HUES6 (cell line): ENCODE data around the gene SLC43A2.

Source experiments
- H3K27ac ChIP-seq: 2 replicates; pipeline ENCODE4 v1.7.0; 2013; ENCODE audit warnings: low read depth, mild to moderate bottlenecking, low read length, inconsistent platforms
- H3K27me3 ChIP-seq: 2 replicates; pipeline ENCODE4 v1.6.1; 2013; ENCODE audit warnings: low read length; ENCODE audit not compliant: control insufficient read depth, insufficient read depth
- H3K36me3 ChIP-seq: 2 replicates; pipeline ENCODE4 v1.6.1; 2013; ENCODE audit warnings: low read length; ENCODE audit not compliant: control insufficient read depth, insufficient read depth
- H3K4me1 ChIP-seq: 2 replicates; pipeline ENCODE4 v1.6.1; 2013; ENCODE audit warnings: low read length; ENCODE audit not compliant: control insufficient read depth, insufficient read depth
- H3K4me3 ChIP-seq: 2 replicates; pipeline ENCODE4 v1.5.1; 2013; ENCODE audit warnings: low read depth, low read length
- H3K9ac ChIP-seq: one replicate; pipeline ENCODE4 v1.6.1; 2013; ENCODE audit warnings: mild to moderate bottlenecking, low read length
- H3K9me3 ChIP-seq: 2 replicates; pipeline ENCODE4 v1.6.1; 2013; ENCODE audit warnings: low read depth, low read length; ENCODE audit not compliant: control insufficient read depth, insufficient read depth

SLC43A2 gene

DNA sequence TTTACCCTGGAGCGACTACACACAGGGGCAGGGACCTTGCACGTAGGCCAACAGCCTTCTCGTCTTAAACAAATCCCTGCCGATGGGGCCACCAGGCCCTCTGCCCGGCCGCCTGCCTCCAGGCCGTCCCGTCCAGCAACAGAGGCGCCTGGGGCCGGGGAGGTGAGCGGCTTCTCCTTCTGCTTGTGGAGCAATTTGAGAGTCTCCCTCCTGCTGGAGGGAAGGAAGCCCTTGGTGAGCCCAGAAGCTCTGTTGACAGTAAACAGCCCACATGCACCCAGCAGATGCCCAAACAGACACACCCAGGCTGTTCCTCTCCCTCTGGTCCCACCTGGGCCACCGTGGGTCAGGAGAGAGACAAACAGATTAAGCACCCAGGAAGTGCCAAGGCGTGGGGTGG lies 8.1 kb downstream of the SLC43A2 start:
- Histone ChIP-seq H3K4me1 (peaks cover 13% of the 10 kb centered on the region; the same call in 1 of the 2 replicates), H3K36me3 (peaks cover 2% of the 10 kb centered on the region; the same call in 1 of the 2 replicates), H3K9ac (no peak overlapping the region), H3K4me3 (no peak overlapping the region), H3K9me3 (no peaks in the 10 kb centered on the region), H3K27me3 (no peaks in the 10 kb centered on the region), H3K27ac (no peak overlapping the region)

DNA sequence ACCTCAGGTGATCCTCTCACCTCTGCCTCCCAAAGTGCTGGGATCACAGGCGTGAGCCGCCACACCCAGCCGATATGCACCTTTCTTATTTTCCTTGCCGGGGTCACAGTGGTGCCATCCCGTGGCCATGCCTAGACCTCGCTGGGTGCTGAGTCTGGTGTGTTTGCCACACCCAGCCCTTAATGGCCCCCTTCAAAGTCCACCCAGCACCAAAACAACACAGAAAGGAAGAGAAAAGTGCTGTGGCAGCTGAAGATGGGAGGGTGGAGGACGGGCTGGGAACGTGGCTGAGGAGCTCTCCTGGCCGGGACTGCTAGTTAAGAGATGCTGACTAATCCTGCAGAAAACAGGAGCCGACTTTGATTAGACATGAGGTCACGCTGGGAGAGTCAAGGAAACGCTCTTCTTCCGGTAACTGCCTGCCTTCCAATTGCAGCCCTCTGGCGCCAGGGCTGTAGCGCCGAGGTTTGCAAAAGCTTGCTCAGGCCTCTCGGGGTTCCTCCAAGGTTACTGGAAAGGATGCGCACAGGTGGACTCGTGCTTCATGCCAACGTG lies 10.9 kb downstream of the SLC43A2 start:
- H3K4me1 ChIP-seq = peaks cover 13% of the 10 kb centered on the region; the same call in 1 of the 2 replicates
- H3K4me3 ChIP-seq = no peak overlapping the region
- no peaks in the 10 kb centered on the region for H3K9me3 ChIP-seq
- H3K27ac ChIP-seq = no peak overlapping the region
- peaks cover 12% of the 10 kb centered on the region for H3K36me3 ChIP-seq
- H3K9ac ChIP-seq = peak overlapping the region; percentile 13
- no peaks in the 10 kb centered on the region for H3K27me3 ChIP-seq

DNA sequence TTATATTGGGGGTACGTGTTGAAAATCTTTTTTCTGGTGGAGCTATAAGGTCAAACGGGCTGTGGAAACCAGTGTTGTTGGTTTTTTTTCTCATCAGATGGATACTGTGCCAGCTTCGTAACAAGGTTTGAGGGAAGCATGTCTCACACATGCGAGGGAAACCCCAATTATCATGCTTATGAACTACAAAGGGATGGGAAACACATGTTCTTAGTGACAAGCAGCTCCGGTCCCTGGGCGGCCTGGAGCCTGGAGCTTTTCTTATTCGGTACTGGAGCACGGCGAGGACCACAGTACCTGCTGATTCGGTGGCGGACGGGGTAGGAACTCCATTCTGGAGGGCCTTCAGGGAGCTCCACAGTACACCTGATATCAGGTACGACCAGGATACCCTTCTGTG lies 12.5 kb downstream of the SLC43A2 start:
- H3K9me3 ChIP-seq = no peaks in the 10 kb centered on the region
- H3K4me3 ChIP-seq = no peak overlapping the region
- H3K9ac ChIP-seq = no peak overlapping the region
- peaks cover 5% of the 10 kb centered on the region; the same call in 1 of the 2 replicates for H3K4me1 ChIP-seq
- peaks cover 14% of the 10 kb centered on the region for H3K36me3 ChIP-seq
- H3K27ac ChIP-seq = no peak overlapping the region
- H3K27me3 ChIP-seq = no peaks in the 10 kb centered on the region

DNA sequence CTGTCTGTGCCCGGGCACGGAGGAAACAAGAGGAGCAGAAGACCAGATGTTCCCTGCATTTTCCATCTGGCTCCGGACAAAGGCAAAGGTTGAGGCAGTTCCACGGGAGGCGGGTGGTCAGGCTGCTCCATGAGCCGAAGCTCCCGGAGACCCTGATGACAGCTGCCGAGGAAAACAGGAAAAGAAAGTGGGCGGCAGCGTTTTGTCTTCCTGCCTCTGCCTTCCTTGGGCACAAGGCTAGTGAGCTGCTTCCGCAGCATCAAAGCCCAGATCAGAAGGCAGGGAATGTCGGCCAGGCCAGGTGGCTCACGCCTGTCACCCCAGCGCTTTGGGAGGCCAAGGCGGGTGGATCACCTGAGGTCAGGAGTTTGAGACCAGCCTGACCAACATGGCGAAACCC lies 16.2 kb downstream of the SLC43A2 start:
- H3K27me3 ChIP-seq = no peaks in the 10 kb centered on the region
- peaks cover 14% of the 10 kb centered on the region for H3K36me3 ChIP-seq
- no peaks in the 10 kb centered on the region for H3K9me3 ChIP-seq
- H3K4me1 ChIP-seq = peaks cover 1% of the 10 kb centered on the region; the same call in 1 of the 2 replicates
- no peak overlapping the region for H3K27ac ChIP-seq
- no peak overlapping the region for H3K9ac ChIP-seq
- H3K4me3 ChIP-seq = no peak overlapping the region

DNA sequence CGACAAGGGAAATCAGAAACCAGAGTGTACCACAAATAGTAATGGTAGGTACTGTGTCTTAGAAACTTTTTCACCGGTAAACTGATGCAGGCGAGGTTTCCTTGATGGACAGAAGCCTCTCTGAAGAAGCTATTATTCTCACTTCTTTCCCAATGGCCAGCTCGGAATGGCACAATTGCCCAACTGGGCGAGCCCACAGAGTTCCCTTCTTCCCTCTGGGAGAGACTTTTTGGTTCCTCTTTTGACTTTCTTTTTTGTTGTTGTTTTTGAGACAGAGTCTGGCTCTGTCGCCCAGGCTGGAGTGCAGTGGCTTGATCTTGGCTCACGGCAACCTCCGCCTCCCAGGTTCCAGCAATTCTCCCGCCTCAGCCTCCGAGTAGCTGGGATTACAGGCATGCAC lies 16.9 kb downstream of the SLC43A2 start:
- no peaks in the 10 kb centered on the region for H3K9me3 ChIP-seq
- no peak overlapping the region for H3K9ac ChIP-seq
- no peak overlapping the region for H3K27ac ChIP-seq
- H3K27me3 ChIP-seq = no peaks in the 10 kb centered on the region
- peaks cover 14% of the 10 kb centered on the region for H3K36me3 ChIP-seq
- peaks cover 3% of the 10 kb centered on the region; the same call in 1 of the 2 replicates for H3K4me1 ChIP-seq
- no peak overlapping the region for H3K4me3 ChIP-seq

DNA sequence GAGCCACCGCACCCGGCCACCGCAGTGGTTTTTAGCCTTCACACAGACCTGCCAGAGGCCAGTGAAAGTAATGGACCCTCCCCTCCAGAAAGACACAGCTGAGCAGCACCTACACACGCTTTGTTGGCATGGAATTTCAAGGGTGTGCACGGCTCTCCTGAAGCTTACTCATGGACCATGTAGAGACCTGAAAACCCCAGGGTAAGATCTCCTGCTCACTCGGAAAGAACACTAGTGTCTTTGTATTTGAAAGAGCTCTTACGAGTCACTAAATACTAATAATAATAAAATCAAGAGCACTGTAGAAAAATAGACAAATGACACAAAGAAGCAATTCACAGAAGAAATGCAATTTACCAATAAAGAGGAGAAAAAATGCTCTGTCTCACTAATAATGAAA lies 20.0 kb downstream of the SLC43A2 start:
- no peak overlapping the region for H3K4me3 ChIP-seq
- no peaks in the 10 kb centered on the region for H3K27me3 ChIP-seq
- no peak overlapping the region for H3K27ac ChIP-seq
- peaks cover 18% of the 10 kb centered on the region; the same call in 1 of the 2 replicates for H3K4me1 ChIP-seq
- H3K9me3 ChIP-seq = no peaks in the 10 kb centered on the region
- no peak overlapping the region for H3K9ac ChIP-seq
- H3K36me3 ChIP-seq = peaks cover 8% of the 10 kb centered on the region; the same call in 1 of the 2 replicates

DNA sequence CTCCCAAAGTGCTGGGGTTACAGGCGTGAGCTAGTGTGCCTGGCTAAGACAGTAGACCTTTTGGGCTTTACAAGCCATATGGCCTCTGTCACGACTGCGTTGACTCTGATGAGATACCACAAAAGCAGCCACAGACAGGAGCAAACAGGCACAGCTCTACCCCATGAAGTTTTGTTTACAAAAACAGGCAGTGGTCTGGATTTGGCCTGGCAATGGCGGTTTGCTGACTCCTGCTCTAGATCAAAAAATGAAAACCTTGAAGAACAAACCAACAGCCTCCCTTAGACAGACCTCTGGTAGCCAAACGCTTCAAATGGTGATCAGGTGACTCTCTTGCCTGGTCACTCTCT lies 20.7 kb downstream of the SLC43A2 start:
- no peak overlapping the region for H3K4me3 ChIP-seq
- H3K4me1 ChIP-seq = peaks cover 18% of the 10 kb centered on the region; the same call in 1 of the 2 replicates
- H3K9me3 ChIP-seq = no peaks in the 10 kb centered on the region
- no peak overlapping the region for H3K27ac ChIP-seq
- no peaks in the 10 kb centered on the region for H3K27me3 ChIP-seq
- peaks cover 5% of the 10 kb centered on the region; the same call in 1 of the 2 replicates for H3K36me3 ChIP-seq
- H3K9ac ChIP-seq = no peak overlapping the region

DNA sequence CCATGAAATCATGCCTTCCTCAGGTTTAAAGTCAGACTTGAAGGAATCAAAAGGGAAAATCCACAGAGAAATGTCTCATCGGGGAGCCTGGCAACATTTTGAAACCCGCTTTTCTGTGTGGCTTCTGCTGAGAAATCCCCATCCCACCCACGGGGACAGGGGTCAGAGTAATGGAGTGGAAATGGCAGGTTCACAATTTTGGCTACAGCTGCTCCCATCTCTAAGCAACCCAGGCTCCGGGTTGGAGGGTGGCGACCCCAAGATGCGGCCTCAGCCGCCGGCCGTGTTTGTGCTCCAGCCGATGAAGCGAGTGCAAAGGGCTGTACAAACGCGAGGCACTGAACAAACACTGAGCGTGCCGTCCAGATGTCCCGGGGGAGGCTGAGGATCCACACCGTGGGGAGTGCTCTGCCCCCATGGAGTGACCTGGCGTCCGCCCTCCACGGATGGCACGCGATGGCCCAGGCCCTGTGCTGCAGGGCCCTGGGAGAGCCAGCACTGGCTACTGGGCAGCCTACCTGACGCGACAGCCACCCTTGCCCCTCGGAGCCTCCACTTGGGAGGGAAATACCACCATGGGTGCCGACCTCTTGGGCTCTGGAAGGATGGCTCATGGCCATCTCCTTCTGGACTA lies 22.2 kb downstream of the SLC43A2 start:
- no peaks in the 10 kb centered on the region for H3K27me3 ChIP-seq
- peaks cover 18% of the 10 kb centered on the region; the same call in 1 of the 2 replicates for H3K4me1 ChIP-seq
- H3K4me3 ChIP-seq = no peak overlapping the region
- no peak overlapping the region for H3K27ac ChIP-seq
- no peaks in the 10 kb centered on the region for H3K36me3 ChIP-seq
- no peak overlapping the region for H3K9ac ChIP-seq
- H3K9me3 ChIP-seq = peaks cover 5% of the 10 kb centered on the region

DNA sequence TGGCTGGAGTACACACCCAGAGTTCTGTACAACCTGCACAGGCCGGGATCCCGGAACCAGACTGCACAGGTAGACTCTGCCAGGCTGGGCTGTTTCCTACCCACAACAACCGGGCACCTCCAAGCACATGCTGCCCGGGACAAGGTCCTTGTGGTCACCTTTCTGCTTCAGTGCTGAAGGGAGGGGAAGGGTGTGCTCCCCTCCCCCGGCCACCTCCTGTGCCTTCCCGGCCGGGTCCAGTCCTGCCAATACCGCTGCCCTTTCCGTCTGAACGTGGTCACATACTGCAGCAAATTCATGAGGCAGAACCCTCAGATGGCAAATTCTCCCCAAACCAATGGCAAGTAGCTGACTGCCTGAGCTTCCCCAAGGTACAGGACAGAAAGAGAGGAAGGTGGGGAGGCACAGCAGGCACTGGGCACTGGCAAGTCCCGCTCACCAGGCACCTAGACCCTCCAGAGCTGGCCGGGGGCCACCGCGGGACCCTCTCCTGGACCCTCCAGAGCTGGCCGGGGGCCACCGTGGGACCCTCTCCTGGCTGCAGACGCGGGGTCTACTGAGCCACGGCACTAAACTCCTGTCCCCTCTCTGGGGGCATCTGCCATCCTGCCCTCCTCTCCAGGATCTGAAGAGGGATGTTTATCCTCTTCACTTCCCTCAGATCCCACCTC lies 22.8 kb downstream of the SLC43A2 start:
- Histone ChIP-seq H3K27ac (no peak overlapping the region), H3K4me1 (peaks cover 18% of the 10 kb centered on the region; the same call in 1 of the 2 replicates), H3K27me3 (no peaks in the 10 kb centered on the region), H3K9ac (no peak overlapping the region), H3K36me3 (no peaks in the 10 kb centered on the region), H3K4me3 (no peak overlapping the region), H3K9me3 (peaks cover 10% of the 10 kb centered on the region)

DNA sequence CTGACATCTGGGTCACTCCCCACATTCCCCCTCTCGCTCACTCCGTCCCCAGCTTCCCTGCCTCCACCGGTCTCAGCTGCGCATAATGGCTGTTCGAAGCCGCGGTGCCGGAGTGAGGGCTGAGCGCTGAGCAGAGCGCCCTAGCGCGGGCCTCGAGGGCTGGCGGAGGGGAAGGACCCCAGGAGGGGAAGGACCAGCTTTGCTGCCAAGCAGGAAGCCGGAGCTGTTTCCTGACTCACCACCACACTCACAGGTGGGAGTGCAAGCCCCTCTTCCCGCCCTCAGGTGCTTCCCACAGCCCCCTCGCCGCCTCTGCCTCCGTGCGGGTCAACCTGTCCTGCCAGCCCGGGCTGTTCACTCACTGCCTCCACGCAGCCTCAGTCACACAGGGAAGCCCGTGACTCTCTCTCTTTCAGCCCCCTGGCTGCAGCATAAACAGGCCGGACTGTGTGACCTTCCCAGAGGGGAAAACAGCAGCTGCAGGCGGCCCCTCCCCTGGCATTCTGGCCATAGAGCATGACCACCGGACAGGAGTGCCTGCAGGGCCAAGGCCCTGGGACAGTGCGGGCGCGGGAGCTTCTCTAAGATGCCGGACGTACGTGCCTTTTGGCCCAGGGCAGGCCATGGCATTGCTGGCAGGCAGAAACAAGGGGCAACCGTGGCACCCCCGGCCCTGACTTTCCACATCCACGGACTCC lies 23.7 kb downstream of the SLC43A2 start:
- Histone ChIP-seq H3K36me3 (no peaks in the 10 kb centered on the region), H3K4me1 (peaks cover 18% of the 10 kb centered on the region; the same call in 1 of the 2 replicates), H3K27me3 (no peaks in the 10 kb centered on the region), H3K9ac (no peak overlapping the region), H3K9me3 (peaks cover 10% of the 10 kb centered on the region), H3K4me3 (no peak overlapping the region), H3K27ac (no peak overlapping the region; the same call in 1 of the 2 replicates)

DNA sequence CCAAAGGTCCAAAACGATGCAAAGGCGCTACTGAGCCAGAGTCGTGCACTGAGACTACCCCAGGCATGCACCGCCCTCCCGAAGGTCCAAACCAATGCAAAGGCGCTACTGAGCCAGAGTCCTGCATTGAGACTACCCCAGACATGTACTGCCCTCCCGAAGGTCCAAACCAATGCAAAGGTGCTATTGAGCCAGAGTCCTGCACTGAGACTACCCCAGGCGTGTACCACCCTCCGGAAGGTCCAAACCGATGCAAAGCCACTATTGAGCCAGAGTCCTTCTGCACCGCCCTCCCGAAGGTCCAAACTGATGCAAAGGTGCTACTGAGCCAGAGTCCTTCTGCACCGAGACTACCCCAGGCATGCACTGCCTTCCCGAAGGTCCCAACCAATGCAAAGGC lies 27.1 kb downstream of the SLC43A2 start:
- peaks cover 15% of the 10 kb centered on the region; the same call in 1 of the 2 replicates for H3K4me1 ChIP-seq
- no peaks in the 10 kb centered on the region for H3K36me3 ChIP-seq
- peaks cover 10% of the 10 kb centered on the region for H3K9me3 ChIP-seq
- no peak overlapping the region for H3K27ac ChIP-seq
- no peak overlapping the region for H3K4me3 ChIP-seq
- H3K9ac ChIP-seq = no peak overlapping the region
- H3K27me3 ChIP-seq = no peaks in the 10 kb centered on the region
